K562 (cell line): ENCODE results near the gene NDUFV3. TPM values are rescaled to one million over a fixed set of nuclear protein-coding genes. Genes with fewer than 3 reads are reported as not detected.
A peak's percentile ranks its signal among the peaks of the same experiment; 100 is the strongest.

Experiments used
- E4F1 ChIP-seq: fragments of 250-450 bp; sonication (Bioruptor Pico); IDR thresholded peaks from 2 replicates; pipeline ENCODE4 v1.5.0; 2021; ENCODE audit warnings: mild to moderate bottlenecking, borderline replicate concordance
- HDGF ChIP-seq: fragments of 450-650 bp; IDR thresholded peaks from 2 replicates; pipeline ENCODE4 v1.6.1; 2016
- RBBP5 ChIP-seq: fragments of 200-600 bp; sonication (generic); IDR thresholded peaks from 2 replicates; pipeline ENCODE4 v1.6.1; 2012; ENCODE audit warnings: borderline replicate concordance, mild to moderate bottlenecking, low read length, control low read depth, inconsistent platforms; ENCODE audit not compliant: insufficient read depth, poor library complexity, severe bottlenecking
- TSHZ1 ChIP-seq: fragments of 250-450 bp; sonication (Bioruptor Pico); IDR thresholded peaks from 2 replicates; pipeline ENCODE4 v1.4.0; 2020; ENCODE audit warnings: mild to moderate bottlenecking, moderate library complexity
- USF2 ChIP-seq: sonication (generic); formaldehyde crosslinking; IDR thresholded peaks from 2 replicates; pipeline ENCODE4 v1.5.0; 2020; ENCODE audit warnings: missing genetic modification reagents
- ZNF23 ChIP-seq: fragments of 250-450 bp; sonication (Bioruptor Pico); IDR thresholded peaks from 2 replicates; pipeline ENCODE4 v1.4.0; 2020; ENCODE audit warnings: mild to moderate bottlenecking
- ZNF668 ChIP-seq: fragments of 250-450 bp; sonication (Bioruptor Pico); IDR thresholded peaks from 2 replicates; pipeline ENCODE4 v1.8.0; 2022; ENCODE audit warnings: mild to moderate bottlenecking, inconsistent platforms
- polyA plus RNA-seq, 8 experiments: library from polyadenylated mRNA; depleted of rRNA in 4 of 8; stranded (reverse) in 5 of 8; unstranded in 3 of 8; fragments of >200 nt; fragmentation: Nextera tagmentation in 2 of 8; fragmentation: Illumina TruSeq in 1 of 8; extraction: Ambion mirVana in 2 of 8; extraction: Trizol in 1 of 8; gene quantifications; 2 replicates each; pipeline versions ENCODE4 v1.2.1 to v1.2.3, GENCODE V29; 2011 to 2014; ENCODE audit warnings: inconsistent platforms in 1 of 8, missing spikeins in 1 of 8
- total RNA-seq, 7 experiments: library from RNA; depleted of rRNA in 6 of 7; stranded (reverse); fragments of >200 nt in 6 of 7; fragmentation: Illumina TruSeq in 2 of 7; extraction: Trizol in 2 of 7; gene quantifications; 2 replicates each; pipeline versions ENCODE4 v1.2.1 to v1.2.3, GENCODE V29; 2011 to 2021; ENCODE audit warnings: low replicate concordance in 1 of 7
- TF ChIP-seq, protein P1 (sequence below): fragments of 450-650 bp; IDR thresholded peaks from 2 replicates; pipeline ENCODE4 v1.6.1; 2018; ENCODE audit not compliant: partially characterized antibody
- TF ChIP-seq, protein P2 (sequence below), 2 experiments: fragments of 450-650 bp; IDR thresholded peaks; 2 replicates each; pipeline ENCODE4 v1.6.1; 2018; ENCODE audit warnings: mild to moderate bottlenecking in 2 of 2, low read depth in 1 of 2; ENCODE audit not compliant: partially characterized antibody in 2 of 2

NDUFV3 gene
- total and polyA plus RNA-seq, 9 of the 15 experiments (the other 6 are each of a cell fraction or from before 2014, with no cell fraction given) = 19.1 to 87.8 (median 74.3) TPM

DNA sequence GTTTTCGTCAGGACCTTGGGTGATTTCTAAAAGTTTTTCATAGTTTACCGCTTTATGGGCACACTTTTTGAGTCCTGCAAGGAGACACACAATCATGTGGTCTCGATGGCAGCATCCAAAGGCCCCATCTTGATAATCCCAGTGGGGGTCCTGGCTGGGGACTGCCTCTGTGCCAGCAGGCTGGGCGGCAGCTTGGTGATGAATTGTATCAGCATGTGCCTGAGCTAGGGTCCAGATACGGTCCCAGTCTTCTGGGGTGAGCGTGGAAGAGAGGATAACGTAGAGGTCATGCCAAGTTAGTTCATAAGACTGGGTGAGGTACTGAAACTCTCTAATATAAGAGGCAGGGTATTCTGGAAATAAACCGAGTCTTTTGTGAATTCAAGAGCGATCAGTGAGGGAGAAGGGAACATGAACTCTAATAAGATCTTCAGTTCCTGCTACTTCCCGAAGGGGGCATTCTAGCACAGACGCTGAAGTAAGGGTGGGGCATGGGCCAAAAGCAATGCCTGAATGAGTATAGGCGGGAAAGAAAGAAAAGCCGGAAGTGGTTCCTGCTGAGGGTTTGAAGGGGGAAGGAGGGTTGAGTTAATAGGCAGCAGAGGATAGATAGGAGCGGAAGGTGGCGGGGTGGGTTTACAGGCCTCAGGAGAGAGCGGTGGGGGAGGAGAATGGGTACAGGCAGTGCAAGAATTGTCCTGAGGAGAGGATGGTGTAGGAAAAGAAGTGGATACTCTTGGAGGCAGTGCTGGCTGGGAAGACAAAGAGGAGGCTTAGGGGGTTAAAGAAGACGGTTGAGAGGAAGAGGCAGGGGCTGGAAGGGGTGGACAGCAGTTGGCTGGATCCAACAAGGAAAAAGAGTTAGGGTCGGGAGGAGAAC, 30.7 kb downstream of the NDUFV3 start (continued):
- no peak for TF ChIP-seq TSHZ1 (CRISPR knock-in tag)
- TF ChIP-seq, protein P1, sequence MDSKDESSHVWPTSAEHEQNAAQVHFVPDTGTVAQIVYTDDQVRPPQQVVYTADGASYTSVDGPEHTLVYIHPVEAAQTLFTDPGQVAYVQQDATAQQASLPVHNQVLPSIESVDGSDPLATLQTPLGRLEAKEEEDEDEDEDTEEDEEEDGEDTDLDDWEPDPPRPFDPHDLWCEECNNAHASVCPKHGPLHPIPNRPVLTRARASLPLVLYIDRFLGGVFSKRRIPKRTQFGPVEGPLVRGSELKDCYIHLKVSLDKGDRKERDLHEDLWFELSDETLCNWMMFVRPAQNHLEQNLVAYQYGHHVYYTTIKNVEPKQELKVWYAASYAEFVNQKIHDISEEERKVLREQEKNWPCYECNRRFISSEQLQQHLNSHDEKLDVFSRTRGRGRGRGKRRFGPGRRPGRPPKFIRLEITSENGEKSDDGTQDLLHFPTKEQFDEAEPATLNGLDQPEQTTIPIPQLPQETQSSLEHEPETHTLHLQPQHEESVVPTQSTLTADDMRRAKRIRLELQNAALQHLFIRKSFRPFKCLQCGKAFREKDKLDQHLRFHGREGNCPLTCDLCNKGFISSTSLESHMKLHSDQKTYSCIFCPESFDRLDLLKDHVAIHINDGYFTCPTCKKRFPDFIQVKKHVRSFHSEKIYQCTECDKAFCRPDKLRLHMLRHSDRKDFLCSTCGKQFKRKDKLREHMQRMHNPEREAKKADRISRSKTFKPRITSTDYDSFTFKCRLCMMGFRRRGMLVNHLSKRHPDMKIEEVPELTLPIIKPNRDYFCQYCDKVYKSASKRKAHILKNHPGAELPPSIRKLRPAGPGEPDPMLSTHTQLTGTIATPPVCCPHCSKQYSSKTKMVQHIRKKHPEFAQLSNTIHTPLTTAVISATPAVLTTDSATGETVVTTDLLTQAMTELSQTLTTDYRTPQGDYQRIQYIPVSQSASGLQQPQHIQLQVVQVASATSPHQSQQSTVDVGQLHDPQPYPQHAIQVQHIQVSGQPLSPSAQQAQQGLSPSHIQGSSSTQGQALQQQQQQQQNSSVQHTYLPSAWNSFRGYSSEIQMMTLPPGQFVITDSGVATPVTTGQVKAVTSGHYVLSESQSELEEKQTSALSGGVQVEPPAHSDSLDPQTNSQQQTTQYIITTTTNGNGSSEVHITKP = peak; percentile 74
- TF ChIP-seq USF2 (CRISPR knock-in tag) = no peak
- no peak for TF ChIP-seq ZNF23 (CRISPR knock-in tag)
- TF ChIP-seq, protein P2, sequence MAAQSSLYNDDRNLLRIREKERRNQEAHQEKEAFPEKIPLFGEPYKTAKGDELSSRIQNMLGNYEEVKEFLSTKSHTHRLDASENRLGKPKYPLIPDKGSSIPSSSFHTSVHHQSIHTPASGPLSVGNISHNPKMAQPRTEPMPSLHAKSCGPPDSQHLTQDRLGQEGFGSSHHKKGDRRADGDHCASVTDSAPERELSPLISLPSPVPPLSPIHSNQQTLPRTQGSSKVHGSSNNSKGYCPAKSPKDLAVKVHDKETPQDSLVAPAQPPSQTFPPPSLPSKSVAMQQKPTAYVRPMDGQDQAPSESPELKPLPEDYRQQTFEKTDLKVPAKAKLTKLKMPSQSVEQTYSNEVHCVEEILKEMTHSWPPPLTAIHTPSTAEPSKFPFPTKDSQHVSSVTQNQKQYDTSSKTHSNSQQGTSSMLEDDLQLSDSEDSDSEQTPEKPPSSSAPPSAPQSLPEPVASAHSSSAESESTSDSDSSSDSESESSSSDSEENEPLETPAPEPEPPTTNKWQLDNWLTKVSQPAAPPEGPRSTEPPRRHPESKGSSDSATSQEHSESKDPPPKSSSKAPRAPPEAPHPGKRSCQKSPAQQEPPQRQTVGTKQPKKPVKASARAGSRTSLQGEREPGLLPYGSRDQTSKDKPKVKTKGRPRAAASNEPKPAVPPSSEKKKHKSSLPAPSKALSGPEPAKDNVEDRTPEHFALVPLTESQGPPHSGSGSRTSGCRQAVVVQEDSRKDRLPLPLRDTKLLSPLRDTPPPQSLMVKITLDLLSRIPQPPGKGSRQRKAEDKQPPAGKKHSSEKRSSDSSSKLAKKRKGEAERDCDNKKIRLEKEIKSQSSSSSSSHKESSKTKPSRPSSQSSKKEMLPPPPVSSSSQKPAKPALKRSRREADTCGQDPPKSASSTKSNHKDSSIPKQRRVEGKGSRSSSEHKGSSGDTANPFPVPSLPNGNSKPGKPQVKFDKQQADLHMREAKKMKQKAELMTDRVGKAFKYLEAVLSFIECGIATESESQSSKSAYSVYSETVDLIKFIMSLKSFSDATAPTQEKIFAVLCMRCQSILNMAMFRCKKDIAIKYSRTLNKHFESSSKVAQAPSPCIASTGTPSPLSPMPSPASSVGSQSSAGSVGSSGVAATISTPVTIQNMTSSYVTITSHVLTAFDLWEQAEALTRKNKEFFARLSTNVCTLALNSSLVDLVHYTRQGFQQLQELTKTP (IDR thresholded peaks at IDR 0.05; ENCODE audit: low read depth in 1 of 2, partially characterized antibody in 2 of 2) = peak; percentile 82 to 94
- no peak for TF ChIP-seq E4F1 (CRISPR knock-in tag)
- no peak for TF ChIP-seq RBBP5
- TF ChIP-seq ZNF668 (CRISPR knock-in tag) = no peak
- peak; percentile 99 for TF ChIP-seq HDGF
